Gastrocnemius medialis (tissue), 4 donors: ENCODE data around the gene VWA5B1. TPM values are rescaled to one million over a fixed set of nuclear protein-coding genes. Genes with fewer than 3 reads are reported as not detected.

ENCODE experiments used
- ATAC-seq, 2 donors: fragments of 150-250 bp; one replicate each; pipeline ENCODE4 v1.9.1; 2016
- DNase-seq, 2 donors: peaks; one replicate each; pipeline ENCODE4 v3.0.0-alpha.2; 2019
- H3K27ac ChIP-seq, 4 donors: fragments of 200-600 bp; sonication (generic); 1 replicate in 1 of 4; 2 replicates in 3 of 4; pipeline ENCODE4 v1.5.1; 2016 to 2018; ENCODE audit warnings: mild to moderate bottlenecking in 2 of 4, moderate library complexity in 1 of 4
- H3K27me3 ChIP-seq, 3 donors: fragments of 200-600 bp; sonication (generic) in 2 of 3; 1 replicate in 1 of 3; 2 replicates in 2 of 3; pipeline versions ENCODE4 v1.5.1 to v1.6.0; 2016 to 2019; ENCODE audit warnings: mild to moderate bottlenecking in 1 of 3, moderate library complexity in 1 of 3
- H3K36me3 ChIP-seq, 2 donors: fragments of 200-600 bp; sonication (generic) in 1 of 2; one replicate each; pipeline ENCODE4 v1.5.1; 2017 to 2018
- H3K4me1 ChIP-seq, 2 donors: fragments of 200-600 bp; sonication (generic) in 1 of 2; one replicate each; pipeline ENCODE4 v1.5.1; 2016 to 2017; ENCODE audit warnings: mild to moderate bottlenecking in 2 of 2
- H3K4me3 ChIP-seq, 4 donors: fragments of 200-600 bp; sonication (generic) in 3 of 4; 1 replicate in 1 of 4; 2 replicates in 3 of 4; pipeline ENCODE4 v1.5.1; 2016 to 2019; ENCODE audit warnings: mild to moderate bottlenecking in 2 of 4
- H3K9me3 ChIP-seq, 3 donors: fragments of 200-600 bp; sonication (generic) in 2 of 3; 1 replicate in 1 of 3; 2 replicates in 2 of 3; pipeline ENCODE4 v1.5.1; 2016 to 2019
- CTCF ChIP-seq, 5 experiments: fragments of 450-650 bp in 3 of 5; fragments of 200-600 bp in 2 of 5; sonication (generic) in 2 of 5; IDR thresholded peaks in 4 of 5; conservative IDR thresholded peaks in 1 of 5; 1 replicate in 4 of 5; 2 replicates in 1 of 5; pipeline ENCODE4 v1.5.1; 2016 to 2019; ENCODE audit warnings: antibody characterized with exemption in 5 of 5, mild to moderate bottlenecking in 3 of 5, moderate library complexity in 3 of 5
- POLR2A ChIP-seq, 2 donors: fragments of 450-650 bp; IDR thresholded peaks; one replicate each; pipeline ENCODE4 v1.6.1; 2017; ENCODE audit warnings: antibody characterized with exemption in 2 of 2, mild to moderate bottlenecking in 2 of 2, moderate library complexity in 2 of 2
- in situ Hi-C, 4 donors: fragments of 200-750 bp; cut with MboI; loops; one replicate each; pipeline versions ENCODE4 v1.15.0 to v1.8.0; 2017; ENCODE audit warnings: low sequenced_read_pairs in 4 of 4
- intact Hi-C: fragments of 100-400 bp; cut with DNase I; formaldehyde crosslinking; loops from one replicate; pipeline ENCODE4 v1.15.1; 2023; ENCODE audit warnings: low total_unique reads
- total RNA-seq, 4 donors: library from RNA; depleted of rRNA; stranded (reverse); fragments of >200 nt; gene quantifications; one replicate each; pipeline versions ENCODE4 v1.1.0 to v1.2.3, GENCODE V29; 2016

VWA5B1 gene
- total RNA-seq, 4 donors from 2014 or later = 0.25 TPM; not detected in 3

- Histone ChIP-seq H3K9me3 (no peaks in the 10 kb centered on the region), H3K27me3 (no peaks in the 10 kb centered on the region), H3K4me1 (peaks cover 0 to 3% of the 10 kb centered on the region in 2 donors), H3K27ac (no peak overlapping the region), H3K4me3 (no peak overlapping the region), H3K36me3 (no peaks in the 10 kb centered on the region)
- intact Hi-C loops (no loop called here), in situ Hi-C loops (no loop called here)
- DNase-seq = no peak
- no peak for ATAC-seq
- TF ChIP-seq CTCF (IDR thresholded peaks at IDR 0.05 in 4 of 5, conservative IDR thresholded peaks at IDR 0.05 in 1 of 5) (no peak), POLR2A (IDR thresholded peaks at IDR 0.05) (no peak)
These were observed 20.6 kb downstream of the VWA5B1 start for GRCh38 chr1:20311289-20311688.

GRCh38 chr1:20312310-20312709, 21.6 kb downstream of the VWA5B1 start:
- Histone ChIP-seq H3K27me3 (no peaks in the 10 kb centered on the region), H3K36me3 (no peaks in the 10 kb centered on the region), H3K9me3 (no peaks in the 10 kb centered on the region), H3K4me1 (peaks cover 0 to 3% of the 10 kb centered on the region in 2 donors), H3K27ac (no peak overlapping the region), H3K4me3 (no peak overlapping the region)
- in situ Hi-C loops = no loop called here
- no peak for ATAC-seq
- TF ChIP-seq POLR2A (IDR thresholded peaks at IDR 0.05) (no peak), CTCF (IDR thresholded peaks at IDR 0.05 in 4 of 5, conservative IDR thresholded peaks at IDR 0.05 in 1 of 5) (no peak)
- intact Hi-C loops = no loop called here
- no peak for DNase-seq

- DNase-seq (no peak), ATAC-seq (no peak)
- in situ Hi-C loops = no loop called here
- no peaks in the 10 kb centered on the region for H3K27me3 ChIP-seq
- no peaks in the 10 kb centered on the region for H3K9me3 ChIP-seq
- TF ChIP-seq POLR2A (IDR thresholded peaks at IDR 0.05) = no peak
- H3K27ac ChIP-seq = no peak overlapping the region
- no peaks in the 10 kb centered on the region for H3K36me3 ChIP-seq
- intact Hi-C loops = no loop called here
- no peak overlapping the region for H3K4me3 ChIP-seq
- H3K4me1 ChIP-seq = peaks cover 0 to 3% of the 10 kb centered on the region in 2 donors
These were observed 22.1 kb downstream of the VWA5B1 start for GRCh38 chr1:20312818-20313217.

GRCh38 chr1:20317471-20317870, 26.8 kb downstream of the VWA5B1 start:
- TF ChIP-seq CTCF (IDR thresholded peaks at IDR 0.05 in 4 of 5, conservative IDR thresholded peaks at IDR 0.05 in 1 of 5) (no peak), POLR2A (IDR thresholded peaks at IDR 0.05) (no peak)
- intact Hi-C loops (no loop called here), in situ Hi-C loops (no loop called here)
- Histone ChIP-seq H3K4me3 (no peak overlapping the region), H3K27me3 (no peaks in the 10 kb centered on the region), H3K4me1 (no peaks in the 10 kb centered on the region), H3K27ac (no peak overlapping the region), H3K9me3 (no peaks in the 10 kb centered on the region), H3K36me3 (no peaks in the 10 kb centered on the region)
- DNase-seq (no peak), ATAC-seq (no peak)

GRCh38 chr1:20318521-20318920, 27.8 kb downstream of the VWA5B1 start:
- intact Hi-C loops = no loop called here

More at GRCh38 chr1:20318521-20318920, 27.8 kb downstream of the VWA5B1 start:
- Histone ChIP-seq H3K36me3 (no peaks in the 10 kb centered on the region), H3K4me1 (no peaks in the 10 kb centered on the region), H3K27ac (no peak overlapping the region), H3K9me3 (no peaks in the 10 kb centered on the region), H3K4me3 (no peak overlapping the region), H3K27me3 (no peaks in the 10 kb centered on the region)
- in situ Hi-C loops = no loop called here
- ATAC-seq (no peak), DNase-seq (no peak)
- no peak for TF ChIP-seq POLR2A (IDR thresholded peaks at IDR 0.05)
- no peak for TF ChIP-seq CTCF (IDR thresholded peaks at IDR 0.05 in 4 of 5, conservative IDR thresholded peaks at IDR 0.05 in 1 of 5)
